Endothelial cell of umbilical vein (primary cell): Measurements from ENCODE around the gene PHOX2A. TPM values are rescaled to one million over a fixed set of nuclear protein-coding genes. Genes with fewer than 3 reads are reported as not detected.
"Not testable (repeated sequence)": the region's sequence is repeated elsewhere in the genome, so short reads cannot be mapped to it uniquely, and the experiment has no call there.

Experiments used
- BruUV-seq: library from RNA; stranded (reverse); fragments of 400-500 nt; replicated peaks from 2 replicates; lab custom pipeline; 2021; lab: Mats Ljungman, UMichigan
- CTCF ChIA-PET: fragments of 300-600, 350-600 bp; sonication (Branson Sonifier 250); formaldehyde crosslinking; loops from one replicate; lab custom pipeline; 2021; ENCODE audit warnings: antibody characterized with exemption, inconsistent platforms; lab: Charles Lee
- POLR2A ChIA-PET: fragments of 300-600, 350-600 bp; sonication (Branson Sonifier 250); formaldehyde crosslinking; loops from one replicate; lab custom pipeline; 2021; ENCODE audit warnings: antibody characterized with exemption, inconsistent platforms; lab: Charles Lee
- DNase-seq: peaks from one replicate; pipeline ENCODE4 v3.0.0-alpha.2; 2011; ENCODE audit warnings: low read depth, low spot score
- FAIRE-seq: peaks from 2 replicates; lab custom pipeline; 2011; peaks lifted over from hg19 to GRCh38; lab: Jason Lieb, UNC
- H2AFZ ChIP-seq: 2 replicates; pipeline ENCODE4 v1.6.0; 2012; ENCODE audit warnings: low read depth, low read length, control low read depth, inconsistent platforms
- H3K27ac ChIP-seq: 2 replicates; pipeline ENCODE4 v1.5.1; 2011; ENCODE audit warnings: low read depth, mild to moderate bottlenecking, control low read depth, low read length, moderate library complexity; ENCODE audit not compliant: insufficient read depth
- H3K27me3 ChIP-seq, 2 experiments: 2 replicates each; pipeline versions ENCODE4 v1.6.0 to v1.6.1; 2011; ENCODE audit warnings: low read length in 2 of 2, mixed read lengths in 1 of 2; ENCODE audit not compliant: control insufficient read depth in 2 of 2, insufficient read depth in 2 of 2
- H3K36me3 ChIP-seq, 2 experiments: 2 replicates in 1 of 2; 3 replicates in 1 of 2; pipeline ENCODE4 v1.5.1; 2011; ENCODE audit warnings: low read length in 2 of 2, mild to moderate bottlenecking in 1 of 2, moderate library complexity in 1 of 2; ENCODE audit not compliant: control insufficient read depth in 2 of 2, insufficient read depth in 2 of 2; ENCODE audit errors: extremely low read depth in 1 of 2
- H3K4me1 ChIP-seq: 3 replicates; pipeline ENCODE4 v1.5.1; 2011; ENCODE audit warnings: mild to moderate bottlenecking, low read length; ENCODE audit not compliant: control insufficient read depth, insufficient read depth; ENCODE audit errors: extremely low read depth
- H3K4me2 ChIP-seq: 2 replicates; pipeline ENCODE4 v1.6.1; 2011; ENCODE audit warnings: low read length, control low read depth, mixed read lengths; ENCODE audit not compliant: insufficient read depth
- H3K4me3 ChIP-seq, 3 experiments: fragments of 200-600 bp in 1 of 3; sonication (generic), shearing (Covaris generic) in 1 of 3; replicated peaks in 1 of 3; 2 replicates each; pipeline ENCODE4 v1.5.1; 2011 to 2016; ENCODE audit warnings: control low read depth in 3 of 3, low read length in 3 of 3, mild to moderate bottlenecking in 2 of 3, inconsistent platforms in 1 of 3, low read depth in 1 of 3, moderate library complexity in 1 of 3; ENCODE audit not compliant: insufficient read depth in 1 of 3
- H3K79me2 ChIP-seq: 2 replicates; pipeline ENCODE4 v1.6.0; 2012; ENCODE audit warnings: low read length, inconsistent platforms; ENCODE audit not compliant: control insufficient read depth, insufficient read depth
- H3K9ac ChIP-seq: replicated peaks from 2 replicates; pipeline ENCODE3; 2011; ENCODE audit warnings: low read length, control low read depth; ENCODE audit not compliant: insufficient read depth; ENCODE audit errors: extremely low read depth
- H3K9me1 ChIP-seq: replicated peaks from 3 replicates; pipeline ENCODE4 v1.6.0; 2011; ENCODE audit warnings: mild to moderate bottlenecking, low read length; ENCODE audit not compliant: control insufficient read depth, insufficient read depth; ENCODE audit errors: extremely low read depth
- H3K9me3 ChIP-seq: replicated peaks from 2 replicates; pipeline ENCODE4 v1.5.1; 2012; ENCODE audit warnings: low read length, inconsistent platforms; ENCODE audit not compliant: control insufficient read depth, insufficient read depth
- H4K20me1 ChIP-seq: replicated peaks from 2 replicates; pipeline ENCODE3; 2011; ENCODE audit warnings: mild to moderate bottlenecking, low read length; ENCODE audit not compliant: control insufficient read depth, insufficient read depth; ENCODE audit errors: extremely low read depth
- EZH2 ChIP-seq: IDR thresholded peaks from 2 replicates; pipeline ENCODE4 v1.6.1; 2012; ENCODE audit warnings: borderline replicate concordance, low read depth, mild to moderate bottlenecking, moderate library complexity, low read length, inconsistent platforms; ENCODE audit not compliant: severe bottlenecking
- FOS ChIP-seq: IDR thresholded peaks from 2 replicates; pipeline ENCODE4 v1.6.1; 2011; ENCODE audit warnings: mild to moderate bottlenecking, low read length, moderate library complexity, borderline replicate concordance; ENCODE audit not compliant: insufficient read depth
- GATA2 ChIP-seq: IDR thresholded peaks from 2 replicates; pipeline ENCODE4 v1.7.0; 2011; ENCODE audit warnings: low read depth, mild to moderate bottlenecking, moderate library complexity, mixed read lengths, low read length; ENCODE audit not compliant: insufficient read length, insufficient read depth
- JUN ChIP-seq: IDR thresholded peaks from 2 replicates; pipeline ENCODE4 v1.6.1; 2011; ENCODE audit warnings: borderline replicate concordance, low read depth; ENCODE audit not compliant: insufficient read length, insufficient read depth
- MYC ChIP-seq: IDR thresholded peaks from one replicate; pipeline ENCODE4 v1.6.1; 2011; ENCODE audit warnings: mild to moderate bottlenecking, low read depth, low read length
- POLR2A ChIP-seq: IDR thresholded peaks from 2 replicates; pipeline ENCODE4 v1.6.1; 2012; ENCODE audit warnings: low read depth, mild to moderate bottlenecking, control low read depth, low read length
- POLR2AphosphoS5 ChIP-seq: IDR thresholded peaks from 2 replicates; pipeline ENCODE4 v1.6.1; 2012; ENCODE audit warnings: low read depth, mild to moderate bottlenecking, control low read depth, low read length, moderate library complexity; ENCODE audit not compliant: insufficient read depth
- dilution Hi-C: fragments of 300-500 bp; cut with MboI; formaldehyde crosslinking; loops from one replicate; pipeline ENCODE4 v1.15.0; 2019; ENCODE audit warnings: low sequenced_read_pairs; ENCODE audit not compliant: extremely low pct_ligation_motif_present
- intact Hi-C: fragments of 100-400 bp; cut with micrococcal nuclease; formaldehyde crosslinking; loops from one replicate; pipeline ENCODE4 v1.10.0; 2022
- polyA plus RNA-seq, 4 experiments: library from polyadenylated mRNA; depleted of rRNA in 3 of 4; stranded (reverse) in 3 of 4; unstranded in 1 of 4; fragments of >200 nt; gene quantifications; 2 replicates each; pipeline versions ENCODE4 v1.2.1 to v1.2.3, GENCODE V29; 2011 to 2012; ENCODE audit warnings: missing spikeins in 1 of 4
- total RNA-seq: library from RNA; stranded (reverse); gene quantifications from 2 replicates; pipeline ENCODE4 v1.2.3, GENCODE V29; 2021
- TF ChIP-seq, protein P1 (sequence below): IDR thresholded peaks from 2 replicates; pipeline ENCODE4 v1.6.1; 2011; ENCODE audit not compliant: insufficient read depth, insufficient read length
- TF ChIP-seq, protein P2 (sequence below), 2 donors: IDR thresholded peaks; 1 replicate in 1 of 2; 2 replicates in 1 of 2; pipeline ENCODE4 v1.5.1; 2011; ENCODE audit warnings: low read length in 2 of 2, mild to moderate bottlenecking in 2 of 2, moderate library complexity in 2 of 2, control low read depth in 1 of 2, inconsistent platforms in 1 of 2, low read depth in 1 of 2; ENCODE audit not compliant: insufficient read depth in 1 of 2; ENCODE audit errors: extremely low read depth in 1 of 2

PHOX2A gene
- total and polyA plus RNA-seq, 2 donors (not counting 3 experiments of a cell fraction or from before 2014, with no cell fraction given): not detected

GRCh38 chr11:72267956-72268617 is 24.1 kb upstream of the PHOX2A start:
- DNase-seq (no peak), FAIRE-seq (no peak)
- no peaks in the 10 kb centered on the region for H3K79me2 ChIP-seq
- H3K27ac ChIP-seq: no peak overlapping the region
- ChIA-PET POLR2A (no interaction called here), CTCF (interaction anchor here (0.9 to 1.6 kb wide), 3 partner anchors 9 to 13 kb away, joined by 3 read pairs; no protein-coding TSS in a partner anchor)
- H3K36me3 ChIP-seq: no peaks in the 10 kb centered on the region
- peaks cover 2 to 7% of the 10 kb centered on the region in 2 experiments for H3K27me3 ChIP-seq
- dilution Hi-C loops (no loop called here), intact Hi-C loops (no loop called here)
- no TSS peak for BruUV-seq
- no peaks in the 10 kb centered on the region for H3K4me1 ChIP-seq
- TF ChIP-seq, protein P1, sequence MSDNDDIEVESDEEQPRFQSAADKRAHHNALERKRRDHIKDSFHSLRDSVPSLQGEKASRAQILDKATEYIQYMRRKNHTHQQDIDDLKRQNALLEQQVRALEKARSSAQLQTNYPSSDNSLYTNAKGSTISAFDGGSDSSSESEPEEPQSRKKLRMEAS: no peak
- no peak for TF ChIP-seq POLR2A
- no peak for TF ChIP-seq EZH2
- TF ChIP-seq FOS: no peak
- no peak for TF ChIP-seq POLR2AphosphoS5
- TF ChIP-seq GATA2: no peak
- TF ChIP-seq MYC: no peak
- TF ChIP-seq, protein P2, sequence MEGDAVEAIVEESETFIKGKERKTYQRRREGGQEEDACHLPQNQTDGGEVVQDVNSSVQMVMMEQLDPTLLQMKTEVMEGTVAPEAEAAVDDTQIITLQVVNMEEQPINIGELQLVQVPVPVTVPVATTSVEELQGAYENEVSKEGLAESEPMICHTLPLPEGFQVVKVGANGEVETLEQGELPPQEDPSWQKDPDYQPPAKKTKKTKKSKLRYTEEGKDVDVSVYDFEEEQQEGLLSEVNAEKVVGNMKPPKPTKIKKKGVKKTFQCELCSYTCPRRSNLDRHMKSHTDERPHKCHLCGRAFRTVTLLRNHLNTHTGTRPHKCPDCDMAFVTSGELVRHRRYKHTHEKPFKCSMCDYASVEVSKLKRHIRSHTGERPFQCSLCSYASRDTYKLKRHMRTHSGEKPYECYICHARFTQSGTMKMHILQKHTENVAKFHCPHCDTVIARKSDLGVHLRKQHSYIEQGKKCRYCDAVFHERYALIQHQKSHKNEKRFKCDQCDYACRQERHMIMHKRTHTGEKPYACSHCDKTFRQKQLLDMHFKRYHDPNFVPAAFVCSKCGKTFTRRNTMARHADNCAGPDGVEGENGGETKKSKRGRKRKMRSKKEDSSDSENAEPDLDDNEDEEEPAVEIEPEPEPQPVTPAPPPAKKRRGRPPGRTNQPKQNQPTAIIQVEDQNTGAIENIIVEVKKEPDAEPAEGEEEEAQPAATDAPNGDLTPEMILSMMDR (IDR thresholded peaks at IDR 0.05; ENCODE audit: extremely low read depth in 1 of 2, insufficient read depth in 1 of 2, low read depth in 1 of 2, low read length in 2 of 2): no peak
- no peak for TF ChIP-seq JUN
- H2AFZ ChIP-seq: no peak overlapping the region
- no peaks in the 10 kb centered on the region for H3K9me1 ChIP-seq
- H3K9me3 ChIP-seq: no peaks in the 10 kb centered on the region
- no peak overlapping the region for H3K4me2 ChIP-seq
- no peaks in the 10 kb centered on the region for H4K20me1 ChIP-seq
- H3K4me3 ChIP-seq: no peak overlapping the region
- no peak overlapping the region for H3K9ac ChIP-seq

DNA sequence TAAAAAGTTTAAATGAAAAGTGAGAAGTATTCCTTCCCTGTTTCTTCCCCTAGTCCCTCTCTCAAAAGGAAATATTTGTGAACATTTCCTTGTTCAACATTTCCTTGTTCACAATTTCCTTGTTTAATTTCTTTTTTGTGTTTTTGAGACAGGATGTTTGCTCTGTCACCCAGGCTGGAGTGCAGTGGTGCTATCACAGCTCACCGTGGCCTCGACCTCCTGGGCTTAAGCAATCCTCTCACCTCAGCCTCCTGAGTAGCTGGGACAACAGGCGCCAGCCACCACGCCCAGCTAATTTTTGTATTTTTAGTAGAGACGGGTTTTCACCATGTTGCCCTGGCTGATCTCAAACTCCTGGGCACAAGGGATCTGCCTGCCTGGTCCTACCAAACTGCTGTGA is 23.0 kb upstream of the PHOX2A start:
- H3K27me3 ChIP-seq, H2AFZ ChIP-seq, BruUV-seq, H3K9ac ChIP-seq, H3K36me3 ChIP-seq, H3K4me1 ChIP-seq, H3K27ac ChIP-seq, FAIRE-seq, H3K79me2 ChIP-seq, intact Hi-C loops, POLR2A ChIA-PET, H3K4me3 ChIP-seq, DNase-seq, H3K4me2 ChIP-seq, dilution Hi-C loops, H3K9me3 ChIP-seq, H4K20me1 ChIP-seq, H3K9me1 ChIP-seq: not testable (repeated sequence)
- CTCF ChIA-PET: interaction anchor here (0.9 to 2.0 kb wide), 4 partner anchors 8 to 164 kb away, joined by 3 to 7 read pairs (median 3); no protein-coding TSS in a partner anchor
